GM12891 (cell line): ENCODE results near the gene PSMD8.

Experiments
- PAX5 ChIP-seq: IDR thresholded peaks from 2 replicates; pipeline ENCODE4 v1.6.1; 2011; ENCODE audit warnings: low read length, moderate library complexity, mild to moderate bottlenecking; ENCODE audit not compliant: insufficient read depth, severe bottlenecking
- POLR2A ChIP-seq: IDR thresholded peaks from 2 replicates; pipeline ENCODE4 v1.6.1; 2011; ENCODE audit warnings: low read depth, low read length, control low read depth
- POLR2AphosphoS5 ChIP-seq: IDR thresholded peaks from 2 replicates; pipeline ENCODE4 v1.6.1; 2011; ENCODE audit warnings: low read depth, low read length, control low read depth
- POU2F2 ChIP-seq: IDR thresholded peaks from 2 replicates; pipeline ENCODE4 v1.6.1; 2011; ENCODE audit warnings: low read depth, mild to moderate bottlenecking, control low read depth, low read length, moderate library complexity
- TAF1 ChIP-seq: IDR thresholded peaks from 2 replicates; pipeline ENCODE4 v1.6.1; 2011; ENCODE audit warnings: low read depth, low read length, control low read depth

DNA sequence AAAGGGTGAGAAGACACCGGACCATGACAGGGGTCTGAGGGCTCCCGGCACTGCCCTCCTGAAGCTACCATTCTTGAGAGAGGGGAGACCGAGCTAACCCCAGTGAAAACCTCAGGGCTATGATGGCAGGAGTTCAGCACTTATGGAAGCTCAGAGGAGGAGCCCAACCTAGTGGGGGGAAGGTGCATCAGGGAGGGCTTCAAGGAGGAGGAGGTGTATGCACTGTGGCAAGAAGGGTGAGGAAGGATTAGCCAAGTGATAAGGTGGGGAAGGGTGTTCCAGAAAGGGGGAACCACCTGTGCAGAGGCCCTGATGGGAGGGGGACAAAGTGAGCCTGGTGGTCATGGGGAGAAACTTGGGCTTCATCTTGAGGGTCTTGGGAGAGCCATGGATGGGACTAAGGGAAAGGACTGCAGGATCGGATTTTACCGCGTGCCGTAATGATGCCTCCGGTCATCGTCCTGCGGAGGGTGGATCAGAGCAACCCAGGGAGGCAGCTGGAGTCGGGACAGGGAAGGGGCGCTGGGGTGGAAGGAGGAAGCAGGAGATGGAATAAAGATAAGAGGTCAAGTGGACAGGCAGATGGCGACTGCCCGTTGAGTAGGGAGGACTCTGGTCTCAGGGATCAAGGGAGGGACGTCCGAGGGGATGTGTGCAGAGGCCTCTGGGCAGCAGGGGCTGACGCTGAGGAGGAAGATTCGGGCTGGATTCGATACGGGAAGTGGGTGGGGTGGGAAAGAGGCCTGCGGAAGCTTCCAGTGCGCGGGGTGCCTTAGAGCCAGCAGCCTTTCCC, 13.3 kb upstream of the PSMD8 start:
- no peak for TF ChIP-seq POLR2A
- TF ChIP-seq POLR2AphosphoS5: no peak
- no peak for TF ChIP-seq TAF1
- TF ChIP-seq PAX5: no peak
- TF ChIP-seq POU2F2: no peak
